GM10847 (cell line): Measurements from ENCODE around the gene JOSD1.

Experiments used
- POLR2A ChIP-seq: IDR thresholded peaks from 2 replicates; pipeline ENCODE4 v1.6.1; 2011; ENCODE audit not compliant: insufficient read length; ENCODE audit errors: extremely low read depth

Gene JOSD1

DNA sequence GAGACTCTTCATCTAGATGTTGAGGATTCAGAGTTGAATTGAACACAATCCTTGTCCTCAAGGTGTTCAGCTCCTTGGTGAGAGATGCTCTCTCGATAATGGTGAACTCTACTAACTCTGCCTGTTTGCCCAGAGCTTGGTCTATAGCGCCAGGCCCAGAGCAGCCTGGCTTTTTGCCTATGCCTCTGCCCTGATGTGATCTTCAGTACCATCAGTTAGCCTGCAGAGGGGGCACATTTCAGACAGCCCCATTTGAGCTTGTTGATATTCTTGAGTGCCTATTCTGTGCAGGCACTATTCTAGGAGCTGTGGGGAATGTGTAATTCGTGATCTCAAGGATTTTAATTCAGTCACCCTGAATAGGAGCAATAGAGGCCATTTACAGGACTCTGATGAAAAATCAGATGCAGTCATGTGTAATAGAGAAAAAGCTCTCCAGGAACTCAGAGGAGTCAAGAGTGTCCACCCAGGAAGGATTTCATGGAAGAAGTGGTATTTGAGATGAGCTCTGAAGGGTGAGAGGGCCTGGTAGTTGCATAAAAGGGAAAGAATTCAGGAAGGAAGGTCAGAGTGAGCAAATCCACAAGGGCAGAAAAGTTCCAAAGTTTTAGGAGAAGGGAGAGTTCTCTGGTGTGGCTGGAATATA is 24.3 kb upstream of the JOSD1 start:
- TF ChIP-seq POLR2A: no peak

DNA sequence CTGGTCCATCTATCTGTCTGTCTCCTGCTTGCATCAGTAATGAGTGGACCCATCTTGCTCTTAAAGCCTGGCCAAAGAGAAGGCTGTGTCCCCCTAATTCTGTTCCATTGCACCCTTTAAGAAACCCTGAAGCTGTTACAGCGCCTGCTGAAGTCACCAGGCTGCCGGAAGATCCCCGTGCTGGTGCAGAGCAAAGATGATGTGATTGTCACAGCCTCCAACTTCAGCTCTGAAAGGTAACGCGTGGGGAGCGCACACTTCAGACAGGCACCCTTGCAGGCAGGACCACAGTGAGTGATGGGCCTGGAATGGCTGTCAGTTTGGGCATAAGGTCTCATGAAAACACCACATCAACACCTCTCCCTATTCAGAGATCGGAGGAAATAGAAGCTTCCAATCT is 23.4 kb upstream of the JOSD1 start:
- TF ChIP-seq POLR2A: no peak

DNA sequence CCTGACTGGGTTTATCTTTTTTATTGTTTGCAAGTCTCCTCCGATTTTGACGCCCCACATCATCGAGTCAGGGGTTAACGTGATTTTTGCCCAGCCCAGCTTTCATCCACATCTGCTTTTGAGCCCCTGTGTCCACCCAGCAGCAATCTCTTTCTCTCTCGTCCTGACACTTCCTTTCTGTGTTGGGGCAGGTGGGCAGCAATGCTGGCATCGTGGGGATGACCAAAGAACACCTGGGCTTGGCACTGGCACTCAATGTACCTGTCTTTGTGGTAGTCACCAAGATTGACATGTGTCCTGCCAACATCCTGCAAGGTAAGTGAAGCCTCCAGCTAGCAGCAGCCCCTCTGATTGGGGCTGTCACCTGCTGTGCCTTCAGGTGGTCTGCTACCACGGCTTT is 20.8 kb upstream of the JOSD1 start:
- no peak for TF ChIP-seq POLR2A

DNA sequence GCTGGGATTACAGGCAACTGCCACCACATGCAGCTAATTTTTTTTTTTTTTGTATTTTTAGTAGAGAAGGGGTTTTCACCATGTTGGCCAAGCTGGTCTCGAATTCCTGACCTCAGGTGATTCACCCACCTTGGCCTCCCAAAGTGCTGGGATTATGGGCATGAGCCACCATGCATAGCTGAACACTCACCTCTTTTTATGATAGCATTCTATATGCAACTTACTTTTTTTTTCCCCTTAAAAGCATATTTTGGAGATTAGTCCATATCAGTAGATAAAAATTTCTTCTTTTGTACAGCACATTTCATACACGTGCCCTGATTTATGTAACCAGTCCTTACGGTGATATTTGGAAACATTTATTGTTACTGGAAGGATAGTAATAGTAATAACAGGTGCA is 19.6 kb upstream of the JOSD1 start:
- no peak for TF ChIP-seq POLR2A

DNA sequence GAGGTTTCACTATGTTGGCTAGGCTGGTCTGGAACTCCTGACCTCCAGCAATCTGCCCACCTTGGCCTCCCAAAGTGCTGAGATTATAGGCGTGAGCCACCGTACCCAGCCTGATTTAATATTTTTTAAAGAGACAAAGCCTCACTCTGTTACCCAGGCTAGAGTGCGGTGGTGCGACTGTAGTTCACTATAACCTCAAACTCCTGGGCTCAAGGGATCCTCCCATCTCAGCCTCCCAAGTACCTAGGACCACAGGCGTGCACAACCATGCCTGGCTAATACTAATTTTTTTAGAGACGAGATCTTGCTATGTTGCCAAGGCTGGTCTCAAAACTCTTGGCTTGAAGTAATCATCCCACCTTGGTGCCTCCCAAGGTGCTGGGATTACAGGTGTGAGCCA is 18.5 kb upstream of the JOSD1 start:
- TF ChIP-seq POLR2A: no peak

DNA sequence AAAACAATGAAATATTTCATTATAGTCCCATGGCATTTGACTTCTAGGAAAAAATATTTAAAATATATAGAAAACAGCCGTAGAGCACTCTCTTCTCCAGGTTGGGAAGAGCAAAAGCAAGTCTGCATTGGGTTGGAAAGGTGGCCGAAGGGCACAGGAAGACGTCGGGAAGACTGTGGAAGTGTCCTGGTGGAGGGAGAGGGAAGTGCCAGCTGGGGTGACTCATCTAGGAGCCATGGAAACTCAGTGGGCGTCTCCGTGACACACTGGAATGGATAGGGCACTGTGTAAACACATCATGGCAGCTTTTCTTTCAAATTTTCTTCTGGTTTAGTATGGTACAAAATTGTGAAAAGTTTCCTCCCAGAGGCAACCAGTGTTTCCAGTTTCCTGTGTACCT is 17.7 kb upstream of the JOSD1 start:
- no peak for TF ChIP-seq POLR2A

DNA sequence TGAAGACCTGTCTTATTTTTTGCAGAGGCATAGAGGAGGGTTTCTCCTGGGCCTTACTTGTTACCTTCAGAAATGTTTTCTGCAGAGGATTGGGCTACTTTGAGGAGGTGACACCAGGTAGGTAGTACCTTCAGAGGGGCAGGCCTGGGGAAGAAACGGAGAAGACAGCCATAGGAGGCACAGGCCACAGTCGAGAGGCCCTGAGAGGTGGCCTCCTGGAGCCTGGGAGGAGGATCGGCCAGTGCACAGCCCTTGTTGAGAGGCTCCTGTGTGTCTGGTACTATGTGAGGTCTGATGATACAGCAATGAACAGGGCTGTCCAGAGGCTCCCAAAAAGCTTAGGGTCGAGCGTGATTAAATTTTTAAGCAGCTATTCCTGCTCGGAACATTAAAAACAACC is 16.5 kb upstream of the JOSD1 start:
- no peak for TF ChIP-seq POLR2A

DNA sequence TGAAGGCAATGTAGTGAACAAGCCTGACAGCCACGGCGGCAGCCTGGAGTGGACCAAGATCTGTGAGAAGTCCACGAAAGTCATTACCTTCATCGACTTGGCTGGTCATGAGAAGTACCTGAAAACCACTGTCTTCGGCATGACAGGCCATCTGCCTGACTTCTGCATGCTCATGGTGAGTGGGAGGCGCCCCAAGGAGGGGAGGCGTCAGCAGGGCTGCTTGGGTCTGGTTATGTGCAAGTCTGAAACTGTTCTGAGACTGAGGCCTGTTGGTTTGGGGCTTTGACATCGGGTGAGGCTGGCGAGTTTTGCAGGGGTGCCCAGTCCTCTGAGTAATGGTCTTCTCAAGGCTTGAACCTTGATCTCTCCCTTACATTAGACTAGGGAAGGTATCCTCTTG is 16.1 kb upstream of the JOSD1 start:
- TF ChIP-seq POLR2A: no peak

DNA sequence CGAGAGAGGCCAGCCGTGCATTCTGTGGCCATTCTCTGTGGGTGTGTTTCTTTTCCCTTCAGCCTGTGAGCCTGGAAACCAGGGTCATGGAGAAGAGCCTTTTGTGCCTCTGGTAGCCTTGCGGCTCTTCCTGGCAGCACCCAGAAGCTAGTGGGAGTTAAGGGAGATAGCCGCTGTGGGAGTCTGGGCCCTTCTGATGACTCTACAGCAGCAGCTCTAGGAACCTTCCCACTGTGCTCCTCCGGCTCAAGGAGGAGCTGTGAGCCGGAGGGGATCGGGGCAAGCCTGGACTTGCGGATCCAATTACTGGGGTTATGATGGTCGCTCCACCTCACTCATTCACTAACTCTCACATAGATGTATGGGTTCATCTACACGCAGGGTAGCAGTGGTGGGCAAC is 15.5 kb upstream of the JOSD1 start:
- no peak for TF ChIP-seq POLR2A

DNA sequence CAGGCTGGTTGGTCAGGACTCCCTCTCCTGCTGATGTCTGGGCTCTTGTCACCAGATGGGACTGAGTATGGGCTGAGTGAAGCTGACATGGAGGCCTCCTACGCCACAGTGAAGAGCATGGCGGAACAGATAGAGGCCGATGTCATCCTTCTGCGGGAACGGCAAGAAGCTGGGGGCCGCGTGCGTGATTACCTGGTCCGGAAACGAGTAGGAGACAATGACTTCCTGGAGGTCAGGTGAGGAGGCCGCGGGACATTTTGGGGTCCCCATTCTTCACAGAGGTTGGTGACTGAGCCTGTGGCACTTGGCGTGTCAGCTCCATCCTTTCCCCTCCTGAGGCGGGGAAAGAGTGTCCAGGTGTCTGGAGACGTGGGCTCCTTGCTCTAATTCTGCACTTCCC is 15.1 kb upstream of the JOSD1 start:
- no peak for TF ChIP-seq POLR2A

DNA sequence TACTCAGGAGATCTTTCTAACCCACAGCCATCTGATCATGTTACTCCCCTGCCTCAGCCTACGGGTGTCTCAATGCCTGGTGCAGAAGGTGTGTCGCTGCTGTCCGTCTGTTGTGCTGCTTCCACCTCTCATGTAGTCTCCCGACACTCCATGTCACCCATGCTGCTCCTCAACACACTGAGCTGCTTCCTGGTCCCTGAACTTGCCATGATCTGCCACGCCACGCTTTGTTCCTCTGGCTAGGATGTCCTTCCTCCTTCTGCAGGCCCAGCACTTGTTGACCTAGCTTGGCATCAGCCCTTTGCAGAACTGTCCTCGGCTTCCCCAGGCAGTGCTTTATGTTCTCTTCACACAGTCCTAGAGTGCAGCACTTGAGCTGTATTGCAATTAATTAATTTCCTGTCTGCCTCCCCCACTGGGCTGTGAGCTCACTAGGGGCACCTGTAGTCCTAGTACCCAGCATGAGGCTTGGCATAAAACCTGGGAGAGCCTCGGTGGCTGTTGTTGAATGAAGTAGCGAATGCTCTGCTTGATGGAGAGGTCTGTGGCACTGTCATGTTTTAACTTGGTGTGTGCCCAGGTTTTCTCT is 14.5 kb upstream of the JOSD1 start:
- TF ChIP-seq POLR2A: no peak

DNA sequence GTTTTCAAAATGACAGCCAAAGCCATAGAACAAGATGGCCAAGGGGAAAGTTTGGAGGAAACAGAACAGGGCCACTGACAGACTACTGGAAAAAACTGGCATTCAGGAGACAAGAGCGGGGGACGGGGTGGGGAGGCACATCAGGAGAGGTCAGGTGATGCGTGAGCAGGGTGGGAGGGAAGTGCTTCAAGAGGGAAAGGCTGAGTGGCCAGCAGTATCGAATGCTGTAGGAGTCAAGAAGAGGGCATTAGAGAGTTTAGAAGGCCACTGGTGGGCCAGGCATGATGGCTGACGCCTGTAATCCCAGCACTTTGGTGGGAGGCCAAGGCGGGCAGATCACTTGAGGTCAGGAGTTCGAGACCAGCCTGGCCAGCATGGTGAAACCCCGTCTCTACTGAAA is 13.2 kb upstream of the JOSD1 start:
- TF ChIP-seq POLR2A: no peak

DNA sequence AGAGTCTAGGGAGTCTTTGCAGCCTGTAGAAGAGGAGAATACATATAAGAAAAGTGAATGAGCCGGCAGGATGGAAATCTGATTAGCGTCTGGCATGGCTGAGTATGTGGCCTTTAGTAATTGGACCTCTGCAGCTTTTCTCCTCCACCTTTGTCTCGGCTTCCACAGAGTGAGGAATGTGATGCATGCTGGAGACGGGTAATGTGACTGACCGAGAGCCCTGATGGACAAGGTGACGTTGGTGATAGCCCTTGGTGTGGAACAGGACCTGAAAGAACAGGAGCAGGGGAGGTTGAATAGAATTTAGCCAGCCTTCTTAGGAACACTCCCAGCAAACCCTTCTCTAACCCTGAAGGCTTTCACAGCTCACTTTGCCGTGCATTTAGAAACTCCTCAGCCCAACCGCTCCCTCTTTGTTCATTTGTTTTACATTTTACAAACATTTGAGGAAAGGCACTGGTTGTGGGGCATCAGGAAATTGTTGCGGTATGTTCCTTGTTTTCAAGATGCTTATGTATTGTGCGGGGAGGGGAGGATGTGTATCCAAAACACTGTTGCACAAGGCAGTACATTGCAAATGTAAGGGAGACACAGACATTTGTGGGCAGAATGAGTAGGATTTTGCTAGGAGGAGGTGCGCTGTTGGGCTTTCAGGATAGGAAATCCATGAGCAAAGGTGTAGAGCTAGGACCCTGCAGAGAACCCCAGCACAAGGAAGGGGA is 11.9 kb upstream of the JOSD1 start:
- TF ChIP-seq POLR2A: no peak

DNA sequence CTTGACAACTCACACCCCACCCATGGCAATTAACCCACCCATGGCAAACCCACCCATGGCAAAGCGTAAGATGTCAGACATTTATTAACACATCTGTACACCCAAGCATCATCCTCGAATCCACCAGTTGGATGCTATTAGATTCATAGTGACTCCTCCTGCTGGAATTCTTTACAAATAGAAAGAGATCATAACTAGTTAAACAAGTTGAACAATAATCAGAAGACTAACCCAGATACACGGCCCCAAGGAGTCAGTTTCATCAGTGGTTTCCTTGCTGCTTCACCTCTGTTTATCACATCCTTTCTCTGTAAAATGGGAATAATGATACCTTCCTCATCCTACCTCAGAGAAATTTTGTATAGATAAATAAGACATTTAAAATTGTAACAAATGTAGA is 10.1 kb upstream of the JOSD1 start:
- no peak for TF ChIP-seq POLR2A

DNA sequence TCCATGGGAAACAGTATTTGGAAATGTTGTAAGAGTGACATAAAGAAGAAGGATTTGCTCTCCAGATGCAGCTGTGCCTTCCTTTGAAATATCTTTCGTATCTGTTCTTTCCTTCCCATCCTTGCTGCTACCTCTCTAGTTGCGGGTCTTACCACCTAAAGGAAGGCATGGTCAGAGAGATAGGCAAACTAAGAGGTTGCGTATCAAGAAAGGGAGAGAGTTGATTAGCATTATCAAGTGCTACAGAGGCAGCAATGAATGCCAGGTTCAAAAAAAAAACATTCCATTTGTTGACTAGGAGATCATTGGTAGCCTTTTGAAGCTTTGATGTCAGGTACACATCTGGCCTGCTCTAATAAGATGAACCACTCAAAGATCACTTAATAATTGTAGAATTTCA is 9.6 kb upstream of the JOSD1 start:
- TF ChIP-seq POLR2A: no peak

DNA sequence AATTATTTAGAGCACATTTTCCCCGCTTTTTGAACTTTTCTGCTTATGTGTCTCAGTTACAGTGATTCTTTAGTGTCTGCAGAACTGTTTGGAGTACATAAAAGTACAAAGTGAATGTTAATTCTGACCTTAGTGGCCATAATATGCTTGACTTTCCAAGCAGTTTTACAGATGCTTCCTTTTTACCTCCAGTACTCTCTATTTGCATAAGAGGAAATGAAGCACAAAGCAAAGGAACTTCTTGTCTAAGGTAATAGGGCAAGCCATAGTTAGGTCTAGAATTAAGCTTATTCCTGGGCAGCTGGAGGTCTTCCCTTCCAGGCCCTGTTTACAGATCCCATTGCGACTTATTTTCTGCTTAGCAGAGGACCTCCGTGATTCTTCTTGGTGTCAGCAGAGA is 8.6 kb upstream of the JOSD1 start:
- no peak for TF ChIP-seq POLR2A

DNA sequence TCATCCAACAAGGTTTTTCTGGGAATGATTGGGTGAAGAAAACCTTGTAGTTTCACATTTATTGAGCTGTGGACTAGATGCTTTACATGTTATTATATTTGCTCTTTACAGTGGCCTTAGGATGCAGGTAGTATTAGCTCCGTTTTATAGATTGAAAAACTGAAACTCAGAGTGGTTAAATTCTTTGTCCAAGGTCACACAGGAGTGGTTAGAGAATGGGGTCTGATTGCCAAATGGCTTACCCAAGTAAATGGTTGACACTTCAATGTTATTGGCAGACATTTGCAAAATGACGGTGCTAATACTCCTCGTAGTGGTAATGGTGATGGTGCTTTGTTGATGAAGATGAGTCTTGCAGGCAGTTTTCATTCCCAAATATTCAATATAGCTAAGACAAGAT is 7.2 kb upstream of the JOSD1 start:
- no peak for TF ChIP-seq POLR2A
